ENCODE data around the gene TENM4.

TENM4 gene

GRCh38 chr11:79249295-79249993, 191.4 kb downstream of the TENM4 start:
- H3K4me3 ChIP-seq (ENCODE audit: low read depth, low read length), result no peak overlapping the region

GRCh38 chr11:79244798-79245197, 196.0 kb downstream of the TENM4 start:
- H3K4me3 ChIP-seq (ENCODE audit: low read depth, low read length), result no peak overlapping the region
- no peak for TF ChIP-seq CTCF (IDR thresholded peaks at IDR 0.05; ENCODE audit: borderline replicate concordance, insufficient read depth, low read depth, low read length)

More at GRCh38 chr11:79249295-79249993, 191.4 kb downstream of the TENM4 start:
- no peak for TF ChIP-seq CTCF (IDR thresholded peaks at IDR 0.05; ENCODE audit: borderline replicate concordance, insufficient read depth, low read depth, low read length)

- H3K4me3 ChIP-seq (ENCODE audit: low read depth, low read length), result no peak overlapping the region
- TF ChIP-seq CTCF (IDR thresholded peaks at IDR 0.05; ENCODE audit: borderline replicate concordance, insufficient read depth, low read depth, low read length), result no peak
Measured at GRCh38 chr11:79244241-79244772, 196.5 kb downstream of the TENM4 start.

GRCh38 chr11:79243422-79244210, 197.2 kb downstream of the TENM4 start:
- no peak overlapping the region for H3K4me3 ChIP-seq (ENCODE audit: low read depth, low read length)
- TF ChIP-seq CTCF (IDR thresholded peaks at IDR 0.05; ENCODE audit: borderline replicate concordance, insufficient read depth, low read depth, low read length), result no peak

GRCh38 chr11:79242616-79243015, 198.2 kb downstream of the TENM4 start:
- no peak for TF ChIP-seq CTCF (IDR thresholded peaks at IDR 0.05; ENCODE audit: borderline replicate concordance, insufficient read depth, low read depth, low read length)

GRCh38 chr11:79241852-79242241, 199.0 kb downstream of the TENM4 start:
- H3K4me3 ChIP-seq (ENCODE audit: low read depth, low read length), result no peak overlapping the region
- no peak for TF ChIP-seq CTCF (IDR thresholded peaks at IDR 0.05; ENCODE audit: borderline replicate concordance, insufficient read depth, low read depth, low read length)

More at GRCh38 chr11:79242616-79243015, 198.2 kb downstream of the TENM4 start:
- H3K4me3 ChIP-seq (ENCODE audit: low read depth, low read length), result no peak overlapping the region

All from GM12875 (cell line).